Spleen (tissue), 7 donors: ENCODE data around the gene CREB3L4.

Source experiments
- POLR2AphosphoS5 ChIP-seq, 3 donors: sonication (generic); formaldehyde crosslinking; IDR thresholded peaks; one replicate each; pipeline ENCODE4 v1.5.1; 2017; ENCODE audit warnings: antibody characterized with exemption in 3 of 3
- TF ChIP-seq, protein P1 (sequence below), 11 experiments: fragments of 200-600 bp in 7 of 11; fragments of 450-650 bp in 4 of 11; sonication (generic) in 4 of 11; IDR thresholded peaks in 8 of 11; conservative IDR thresholded peaks in 3 of 11; 1 replicate in 7 of 11; 2 replicates in 4 of 11; pipeline versions ENCODE4 v1.4.0 to v1.8.0; 2016 to 2021; ENCODE audit warnings: antibody characterized with exemption in 11 of 11, inconsistent platforms in 4 of 11, mild to moderate bottlenecking in 1 of 11
- donor health status: DM: no; HTN: no; CAD: no; lungs with moderate emphysema.
- donor health status: DM: no; HTN: no; CAD: no.
- donor health status: DM: no; HTN: no; CAD: no.

DNA sequence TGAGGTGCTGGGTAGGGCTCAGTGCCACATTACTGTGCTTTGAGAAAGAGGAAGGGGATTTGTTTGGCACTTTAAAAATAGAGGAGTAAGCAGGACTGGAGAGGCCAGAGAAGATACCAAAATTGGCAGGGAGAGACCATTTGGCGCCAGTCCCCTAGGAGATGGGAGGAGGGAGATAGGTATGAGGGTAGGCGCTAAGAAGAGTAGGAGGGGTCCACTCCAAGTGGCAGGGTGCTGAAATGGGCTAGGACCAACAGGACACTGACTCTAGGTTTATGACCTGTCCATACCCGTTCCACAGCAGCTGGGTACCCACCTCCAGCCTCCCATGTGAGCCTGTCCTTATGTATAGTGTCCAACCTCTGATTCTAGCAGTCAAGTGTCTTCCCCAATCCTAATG is 8.2 kb upstream of the CREB3L4 start:
- TF ChIP-seq, protein P1, sequence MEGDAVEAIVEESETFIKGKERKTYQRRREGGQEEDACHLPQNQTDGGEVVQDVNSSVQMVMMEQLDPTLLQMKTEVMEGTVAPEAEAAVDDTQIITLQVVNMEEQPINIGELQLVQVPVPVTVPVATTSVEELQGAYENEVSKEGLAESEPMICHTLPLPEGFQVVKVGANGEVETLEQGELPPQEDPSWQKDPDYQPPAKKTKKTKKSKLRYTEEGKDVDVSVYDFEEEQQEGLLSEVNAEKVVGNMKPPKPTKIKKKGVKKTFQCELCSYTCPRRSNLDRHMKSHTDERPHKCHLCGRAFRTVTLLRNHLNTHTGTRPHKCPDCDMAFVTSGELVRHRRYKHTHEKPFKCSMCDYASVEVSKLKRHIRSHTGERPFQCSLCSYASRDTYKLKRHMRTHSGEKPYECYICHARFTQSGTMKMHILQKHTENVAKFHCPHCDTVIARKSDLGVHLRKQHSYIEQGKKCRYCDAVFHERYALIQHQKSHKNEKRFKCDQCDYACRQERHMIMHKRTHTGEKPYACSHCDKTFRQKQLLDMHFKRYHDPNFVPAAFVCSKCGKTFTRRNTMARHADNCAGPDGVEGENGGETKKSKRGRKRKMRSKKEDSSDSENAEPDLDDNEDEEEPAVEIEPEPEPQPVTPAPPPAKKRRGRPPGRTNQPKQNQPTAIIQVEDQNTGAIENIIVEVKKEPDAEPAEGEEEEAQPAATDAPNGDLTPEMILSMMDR (IDR thresholded peaks at IDR 0.05 in 8 of 11, conservative IDR thresholded peaks at IDR 0.05 in 3 of 11): no peak
- TF ChIP-seq POLR2AphosphoS5 (IDR thresholded peaks at IDR 0.05): no peak
